Cardiac fibroblast (primary cell): ENCODE measurements around the gene HECTD2.

Experiments used
- DNase-seq, 2 donors: peaks; one replicate each; pipeline versions ENCODE4 v3.0.0 to v3.0.0-alpha.2; 2010; ENCODE audit warnings: low read depth in 2 of 2
- H3K4me3 ChIP-seq, 2 donors: replicated peaks in 1 of 2; 1 replicate in 1 of 2; 2 replicates in 1 of 2; pipeline ENCODE4 v1.5.1; 2011; ENCODE audit warnings: low read depth in 2 of 2, low read length in 2 of 2, mild to moderate bottlenecking in 2 of 2, moderate library complexity in 1 of 2
- CTCF ChIP-seq: IDR thresholded peaks from one replicate; pipeline ENCODE4 v1.5.1; 2011; ENCODE audit warnings: low read depth, mild to moderate bottlenecking, low read length, inconsistent platforms

The HECTD2 gene

GRCh38 chr10:91549262-91549661, 139.1 kb downstream of the HECTD2 start:
- DNase-seq: no peak

GRCh38 chr10:91550021-91550420, 139.9 kb downstream of the HECTD2 start:
- no peak overlapping the region for H3K4me3 ChIP-seq
- no peak for DNase-seq
- TF ChIP-seq CTCF: no peak

More at GRCh38 chr10:91549262-91549661, 139.1 kb downstream of the HECTD2 start:
- TF ChIP-seq CTCF: no peak
- H3K4me3 ChIP-seq: no peak overlapping the region

- peak; percentile 90 for TF ChIP-seq CTCF
- peak; percentile 79 to 87 for DNase-seq
- H3K4me3 ChIP-seq: no peak overlapping the region
Observed at GRCh38 chr10:91551856-91552255, 141.7 kb downstream of the HECTD2 start.

- peak; percentile 43 to 53 for DNase-seq
- no peak overlapping the region for H3K4me3 ChIP-seq
- TF ChIP-seq CTCF: peak; percentile 75
Observed at GRCh38 chr10:91552274-91553095, 142.3 kb downstream of the HECTD2 start.

- no peak for DNase-seq
- H3K4me3 ChIP-seq: no peak overlapping the region
- TF ChIP-seq CTCF: no peak
Observed at GRCh38 chr10:91555455-91555854, 145.3 kb downstream of the HECTD2 start.

- peak; percentile 31 for DNase-seq
- TF ChIP-seq CTCF: no peak
- no peak overlapping the region for H3K4me3 ChIP-seq
Observed at GRCh38 chr10:91556691-91557566, 146.8 kb downstream of the HECTD2 start.
